ENCODE measurements around the gene RAPGEF4.

- no peak for TF ChIP-seq CTCF (IDR thresholded peaks at IDR 0.05)
- no peak for TF ChIP-seq POLR2A (IDR thresholded peaks at IDR 0.05)
Measured at GRCh38 chr2:172888714-172889669, 153.3 kb downstream of the RAPGEF4 start.

Measured in Peyer's patch (tissue), 4 donors.